Astrocyte (in vitro differentiated cells and primary cell): ENCODE data around the gene CMTM4. TPM values are rescaled to one million over a fixed set of nuclear protein-coding genes. Genes with fewer than 3 reads are reported as not detected.
"Not testable (repeated sequence)": the region's sequence is repeated elsewhere in the genome, so short reads cannot be mapped to it uniquely, and the experiment has no call there.

Experiments used
- DNase-seq: peaks from one replicate; pipeline ENCODE4 v3.0.0-alpha.2; 2010; ENCODE audit warnings: low read depth
- FAIRE-seq: peaks from 2 replicates; lab custom pipeline; 2011; peaks lifted over from hg19 to GRCh38; lab: Jason Lieb, UNC
- H2AFZ ChIP-seq: 2 replicates; pipeline ENCODE4 v1.6.0; 2012; ENCODE audit warnings: low read depth, low read length, inconsistent platforms
- H3K27ac ChIP-seq: 2 replicates; pipeline ENCODE4 v1.5.1; 2011; ENCODE audit warnings: low read depth, low read length, inconsistent platforms
- H3K27me3 ChIP-seq: 2 replicates; pipeline ENCODE4 v1.6.0; 2011; ENCODE audit warnings: low read length, inconsistent platforms; ENCODE audit not compliant: insufficient read depth
- H3K36me3 ChIP-seq: 2 replicates; pipeline ENCODE4 v1.5.1; 2011; ENCODE audit warnings: low read length, inconsistent platforms; ENCODE audit not compliant: insufficient read depth
- H3K4me1 ChIP-seq: 2 replicates; pipeline ENCODE4 v1.5.1; 2011; ENCODE audit warnings: low read length, inconsistent platforms; ENCODE audit not compliant: insufficient read depth
- H3K4me2 ChIP-seq: 2 replicates; pipeline ENCODE4 v1.6.0; 2012; ENCODE audit warnings: low read length, inconsistent platforms
- H3K4me3 ChIP-seq: 2 replicates; pipeline ENCODE4 v1.5.1; 2011; ENCODE audit warnings: low read depth, mild to moderate bottlenecking, low read length, inconsistent platforms; ENCODE audit not compliant: insufficient read depth
- H3K79me2 ChIP-seq: 2 replicates; pipeline ENCODE4 v1.6.0; 2012; ENCODE audit warnings: mild to moderate bottlenecking, low read length, inconsistent platforms; ENCODE audit not compliant: insufficient read depth
- H3K9ac ChIP-seq: 2 replicates; pipeline ENCODE4 v1.6.0; 2012; ENCODE audit warnings: mild to moderate bottlenecking, low read length, inconsistent platforms
- H3K9me3 ChIP-seq: 2 replicates; pipeline ENCODE4 v1.5.1; 2012; ENCODE audit warnings: low read depth, mild to moderate bottlenecking, low read length, inconsistent platforms; ENCODE audit not compliant: insufficient read depth
- H4K20me1 ChIP-seq: 2 replicates; pipeline ENCODE4 v1.6.0; 2012; ENCODE audit warnings: low read length, inconsistent platforms; ENCODE audit not compliant: insufficient read depth
- H3K27ac Mint-ChIP-seq: one replicate; pipeline ENCODE4 v1.8.0; 2021; ENCODE audit warnings: mild to moderate bottlenecking, mixed read lengths; ENCODE audit not compliant: unreplicated experiment
- H3K27me3 Mint-ChIP-seq: one replicate; pipeline ENCODE4 v1.8.0; 2021; ENCODE audit warnings: low read depth, mixed read lengths; ENCODE audit not compliant: unreplicated experiment
- H3K36me3 Mint-ChIP-seq: one replicate; pipeline ENCODE4 v1.8.0; 2021; ENCODE audit warnings: low read depth, mixed read lengths; ENCODE audit not compliant: unreplicated experiment
- H3K4me1 Mint-ChIP-seq: one replicate; pipeline ENCODE4 v1.8.0; 2021; ENCODE audit warnings: low read depth, mixed read lengths; ENCODE audit not compliant: unreplicated experiment
- H3K4me3 Mint-ChIP-seq: one replicate; pipeline ENCODE4 v1.8.0; 2021; ENCODE audit warnings: mild to moderate bottlenecking, moderate library complexity, mixed read lengths; ENCODE audit not compliant: unreplicated experiment
- H3K9me3 Mint-ChIP-seq: one replicate; pipeline ENCODE4 v1.8.0; 2021; ENCODE audit warnings: mild to moderate bottlenecking, mixed read lengths; ENCODE audit not compliant: unreplicated experiment
- CTCF ChIP-seq: IDR thresholded peaks from 2 replicates; pipeline ENCODE4 v1.5.1; 2011; ENCODE audit warnings: low read depth, mild to moderate bottlenecking, inconsistent platforms, low read length, moderate library complexity; ENCODE audit not compliant: insufficient read depth
- EZH2 ChIP-seq: IDR thresholded peaks from 2 replicates; pipeline ENCODE4 v1.6.1; 2012; ENCODE audit warnings: mild to moderate bottlenecking, low read length, inconsistent platforms; ENCODE audit not compliant: insufficient read depth
- total RNA-seq: library from RNA; stranded (reverse); gene quantifications from 2 replicates; pipeline ENCODE4 v1.2.1, GENCODE V29; 2021

The CMTM4 gene
- total RNA-seq, 1 donor from 2014 or later: 20.9 TPM

- H3K27me3 Mint-ChIP-seq: peaks cover 18% of the 10 kb centered on the region
Observed at GRCh38 chr16:66596986-66597848, 99.3 kb downstream of the CMTM4 start.

GRCh38 chr16:66596559-66596958 is 100.0 kb downstream of the CMTM4 start:
- not testable (repeated sequence) for H3K4me3 ChIP-seq, H3K79me2 ChIP-seq, FAIRE-seq, H2AFZ ChIP-seq, H3K4me3 Mint-ChIP-seq, H3K9me3 ChIP-seq, H4K20me1 ChIP-seq, H3K36me3 ChIP-seq, H3K9me3 Mint-ChIP-seq, H3K27me3 ChIP-seq, H3K4me1 ChIP-seq, H3K9ac ChIP-seq, H3K4me2 ChIP-seq, H3K27ac ChIP-seq, H3K27ac Mint-ChIP-seq, DNase-seq, H3K4me1 Mint-ChIP-seq, H3K36me3 Mint-ChIP-seq
- H3K27me3 Mint-ChIP-seq: peaks cover 21% of the 10 kb centered on the region

More at GRCh38 chr16:66596986-66597848, 99.3 kb downstream of the CMTM4 start:
- no peak for TF ChIP-seq CTCF
- TF ChIP-seq EZH2: no peak
- no peaks in the 10 kb centered on the region for H4K20me1 ChIP-seq
- H3K36me3 Mint-ChIP-seq: peaks cover 2% of the 10 kb centered on the region
- no peaks in the 10 kb centered on the region for H3K27me3 ChIP-seq
- no peak overlapping the region for H3K4me3 ChIP-seq
- no peak for DNase-seq
- no peaks in the 10 kb centered on the region for H3K36me3 ChIP-seq
- H3K9ac ChIP-seq: no peak overlapping the region
- no peaks in the 10 kb centered on the region for H3K79me2 ChIP-seq
- H3K4me1 ChIP-seq: no peaks in the 10 kb centered on the region
- H3K9me3 Mint-ChIP-seq: no peaks in the 10 kb centered on the region
- H3K27ac ChIP-seq: no peak overlapping the region
- H3K9me3 ChIP-seq: peaks cover 4% of the 10 kb centered on the region
- FAIRE-seq: no peak
- H3K27ac Mint-ChIP-seq: no peak overlapping the region
- H3K4me2 ChIP-seq: no peak overlapping the region
- no peak overlapping the region for H2AFZ ChIP-seq
- no peak overlapping the region for H3K4me3 Mint-ChIP-seq
- H3K4me1 Mint-ChIP-seq: no peaks in the 10 kb centered on the region

DNA sequence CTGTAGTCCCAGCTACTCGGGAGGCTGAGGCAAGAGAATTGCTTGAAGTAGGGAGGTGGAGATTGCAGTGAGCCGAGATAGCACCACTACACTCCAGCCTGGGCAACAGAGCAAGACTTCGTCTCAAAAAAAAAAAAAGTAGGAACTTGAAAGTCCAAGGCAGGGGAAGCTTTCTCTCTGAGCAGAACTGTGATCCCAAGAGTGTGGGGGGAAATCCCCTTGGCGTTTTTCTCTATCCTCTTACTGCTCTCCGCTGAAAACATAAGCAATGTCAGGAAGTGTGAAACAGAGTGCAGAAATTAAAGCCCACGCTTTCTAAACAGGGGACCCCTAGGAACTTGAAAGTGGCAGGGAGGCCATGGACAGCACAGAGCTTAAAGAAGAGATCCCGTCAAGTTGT is 101.8 kb downstream of the CMTM4 start:
- H2AFZ ChIP-seq: no peak overlapping the region
- Mint-ChIP-seq H3K9me3 (no peaks in the 10 kb centered on the region), H3K27me3 (peaks cover 23% of the 10 kb centered on the region), H3K4me1 (no peaks in the 10 kb centered on the region), H3K4me3 (no peak overlapping the region), H3K27ac (no peak overlapping the region), H3K36me3 (peaks cover 2% of the 10 kb centered on the region)
- no peaks in the 10 kb centered on the region for H3K9me3 ChIP-seq
- no peak overlapping the region for H3K4me2 ChIP-seq
- FAIRE-seq: no peak
- no peaks in the 10 kb centered on the region for H4K20me1 ChIP-seq
- no peaks in the 10 kb centered on the region for H3K79me2 ChIP-seq
- H3K27me3 ChIP-seq: no peaks in the 10 kb centered on the region
- DNase-seq: no peak
- H3K36me3 ChIP-seq: no peaks in the 10 kb centered on the region
- no peak overlapping the region for H3K9ac ChIP-seq
- H3K27ac ChIP-seq: no peak overlapping the region
- H3K4me1 ChIP-seq: peaks cover 2% of the 10 kb centered on the region
- TF ChIP-seq EZH2 (no peak), CTCF (no peak)
- H3K4me3 ChIP-seq: no peak overlapping the region
